GM19467 (cell line): ENCODE data around the gene DNLZ.

Experiments used
- ATAC-seq: cut with Tn5 transposase; IDR thresholded peaks from one replicate; pipeline ENCODE4 v1.9.1; 2021; ENCODE audit warnings: mild to moderate bottlenecking, moderate library complexity; ENCODE audit not compliant: unreplicated experiment

Gene DNLZ

DNA sequence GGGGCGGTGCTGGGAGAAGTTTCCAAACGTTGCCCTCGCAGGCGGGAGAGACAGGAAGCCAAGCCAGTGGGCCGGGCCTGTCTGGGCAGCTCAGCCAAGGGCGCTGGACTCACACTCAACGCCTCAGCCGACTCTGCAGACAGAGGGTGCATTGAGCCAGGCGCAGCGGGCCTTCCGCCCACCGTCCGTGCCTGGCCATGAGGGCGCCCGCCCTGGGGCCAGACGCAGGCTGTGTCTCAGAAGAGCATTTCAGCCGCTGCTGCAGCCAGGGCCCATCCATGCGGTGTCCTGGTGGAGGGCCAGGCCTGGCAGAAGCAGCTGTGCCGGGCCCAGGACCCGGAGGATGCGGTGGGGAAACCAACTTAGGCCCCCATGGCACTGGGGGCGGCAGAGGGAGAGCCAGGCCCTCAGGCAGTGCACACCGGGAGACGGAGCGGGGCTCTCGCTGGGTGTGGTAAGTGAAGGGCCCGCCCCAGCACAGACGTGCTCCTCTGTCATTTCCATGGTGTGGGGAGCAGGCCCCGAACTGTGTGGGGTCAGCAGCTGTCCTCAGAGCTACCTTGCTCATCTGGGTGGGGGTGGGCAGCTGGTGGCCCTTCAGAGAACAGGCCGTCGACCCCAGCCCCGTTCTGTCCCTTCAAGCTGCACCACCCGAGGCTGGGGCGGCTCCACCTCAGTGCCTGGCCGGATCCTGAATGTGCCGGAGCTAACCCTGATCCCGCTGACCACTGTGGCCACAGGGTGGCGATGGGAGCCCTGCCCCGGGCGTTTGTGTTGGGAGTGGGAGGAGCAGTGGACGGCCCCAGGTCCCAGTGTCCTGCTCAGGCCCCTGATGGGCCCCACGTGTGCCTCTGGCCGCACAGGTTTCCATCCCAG, 18.0 kb downstream of the DNLZ start:
- no peak for ATAC-seq

DNA sequence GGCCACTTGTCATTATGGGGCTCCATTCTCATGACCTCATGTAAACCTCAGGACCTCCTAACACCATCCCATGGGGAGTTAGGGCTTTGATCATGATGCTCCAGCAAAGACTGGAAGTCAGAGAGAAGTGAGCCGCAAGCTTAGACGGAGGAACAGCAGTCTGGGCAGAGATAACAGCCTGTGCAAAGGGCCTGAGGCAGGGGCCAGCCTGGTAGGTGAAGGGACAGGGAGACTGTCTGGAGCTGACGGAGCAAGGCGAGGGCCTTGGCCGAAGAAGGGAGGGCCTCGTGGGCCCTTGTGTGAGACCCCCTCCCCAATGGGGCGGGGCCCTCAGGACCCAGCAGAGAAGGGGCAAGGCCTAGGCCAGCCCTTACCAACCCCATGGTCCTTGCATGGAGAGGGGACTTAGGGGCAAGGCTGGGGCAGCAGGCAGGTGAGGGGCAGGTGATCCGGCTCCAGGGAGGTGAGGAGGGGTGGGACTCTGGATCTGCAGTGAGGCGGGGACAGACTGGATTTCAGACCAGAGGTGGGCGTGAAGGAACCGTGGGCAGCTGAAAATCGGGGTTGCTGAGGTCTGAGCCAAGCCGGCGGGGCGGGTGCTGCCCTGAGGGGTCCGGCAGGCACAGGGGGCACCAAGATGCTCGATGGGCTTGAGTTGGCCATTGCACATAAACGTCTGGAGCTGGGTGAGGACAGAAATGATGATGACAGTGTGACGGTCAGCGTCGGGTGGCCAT, 18.8 kb downstream of the DNLZ start:
- no peak for ATAC-seq

DNA sequence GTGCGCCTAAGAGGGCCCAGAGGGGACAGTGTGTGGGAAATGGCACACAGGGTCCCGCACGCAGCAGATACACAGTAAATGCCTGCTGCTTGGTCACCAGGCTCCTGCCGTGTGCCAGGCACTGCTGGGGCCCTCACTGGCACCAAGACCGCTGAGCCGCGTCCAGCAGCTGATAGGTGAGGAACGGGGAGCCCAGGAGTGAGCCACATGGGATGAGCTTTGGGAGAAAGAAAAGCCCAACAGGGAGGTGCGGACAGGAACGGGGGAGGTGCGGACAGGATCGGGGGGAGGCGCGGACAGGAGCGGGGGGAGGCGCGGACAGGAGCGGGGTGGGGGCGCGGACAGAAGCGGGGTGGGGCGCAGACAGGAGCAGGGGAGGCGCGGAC, 19.7 kb downstream of the DNLZ start:
- no peak for ATAC-seq

DNA sequence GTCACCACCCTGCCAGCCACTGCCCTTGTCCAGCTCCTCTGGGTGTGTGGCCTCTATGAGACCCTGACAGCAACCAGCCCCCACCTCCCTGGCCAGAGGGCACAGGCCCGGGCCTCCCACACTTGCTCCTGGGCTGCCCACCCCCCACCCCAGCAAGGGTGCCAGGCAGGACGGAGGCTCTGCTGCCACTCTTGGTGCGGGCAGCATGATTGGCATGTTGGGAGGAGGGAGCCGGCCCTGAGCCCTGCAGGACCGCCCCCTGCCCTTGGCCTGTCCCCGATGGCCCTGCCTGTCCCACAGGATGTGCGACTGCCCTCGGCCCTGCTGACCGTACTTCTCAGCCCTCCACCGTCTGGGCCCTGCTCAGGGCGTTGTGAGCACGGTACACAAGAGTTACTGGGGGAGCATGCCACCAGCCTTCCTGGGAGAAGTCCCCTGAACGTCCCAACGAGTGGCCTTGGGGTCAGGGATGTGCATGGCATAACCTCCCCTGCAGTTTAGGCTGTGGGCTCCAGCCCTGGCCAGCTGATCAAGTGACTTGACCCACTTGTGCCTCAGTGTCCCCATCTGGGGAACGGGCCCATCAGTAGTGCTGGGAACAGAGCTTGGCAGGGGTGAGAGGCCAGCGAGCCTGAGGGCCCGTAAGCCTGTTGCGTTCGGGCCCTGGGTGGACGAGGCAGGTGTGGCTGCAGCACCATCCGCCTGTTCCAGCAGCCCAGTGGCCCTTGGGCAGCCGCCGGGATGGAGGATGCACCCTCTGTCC, 20.2 kb downstream of the DNLZ start:
- ATAC-seq: no peak

DNA sequence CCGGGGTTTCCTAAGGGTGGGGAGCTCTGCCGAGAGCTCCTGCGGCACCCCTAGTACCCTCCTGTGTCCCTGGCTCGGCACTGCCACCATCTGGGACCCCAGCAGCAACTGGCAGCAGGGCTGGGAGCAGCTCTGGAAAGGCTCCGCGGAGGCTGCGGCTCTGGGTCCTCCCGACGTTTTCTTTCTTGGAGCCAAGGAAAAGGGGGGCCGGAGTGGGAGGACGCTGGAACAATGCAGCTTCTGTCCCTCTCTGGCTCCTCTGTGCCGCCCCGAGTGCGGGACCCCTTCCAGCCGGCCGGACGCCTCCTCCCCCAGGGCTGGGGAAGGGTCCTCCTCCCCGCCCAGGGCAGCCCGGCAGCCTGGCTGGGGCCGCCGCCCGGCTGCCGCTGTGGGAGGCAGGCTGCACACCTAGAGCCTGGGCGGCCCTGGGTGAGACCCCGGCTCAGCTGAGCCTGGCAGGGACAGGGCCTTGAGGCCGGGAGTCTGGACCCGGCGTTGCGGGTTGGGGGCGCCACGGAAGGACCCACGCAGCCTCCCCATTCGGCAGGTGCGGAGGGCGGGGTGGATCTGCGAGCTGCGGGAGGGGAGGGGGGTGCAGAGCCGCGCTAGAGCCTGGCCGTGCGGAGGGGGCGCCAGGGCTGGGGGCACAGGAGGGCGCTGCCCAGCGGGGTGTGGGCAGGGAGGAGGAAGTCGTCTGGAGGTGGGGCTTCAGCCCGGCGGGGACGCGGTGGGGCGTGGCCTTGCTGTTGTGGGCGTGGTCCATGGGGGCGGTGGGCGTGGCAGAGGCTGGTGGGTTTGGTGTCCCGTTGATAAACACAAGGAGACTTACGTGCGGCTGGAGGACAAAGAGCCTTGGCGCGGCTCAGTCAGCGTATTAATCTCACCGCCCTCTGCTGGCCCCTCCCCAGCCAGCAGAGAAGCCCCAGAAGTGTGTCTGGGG, 21.1 kb downstream of the DNLZ start:
- no peak for ATAC-seq

DNA sequence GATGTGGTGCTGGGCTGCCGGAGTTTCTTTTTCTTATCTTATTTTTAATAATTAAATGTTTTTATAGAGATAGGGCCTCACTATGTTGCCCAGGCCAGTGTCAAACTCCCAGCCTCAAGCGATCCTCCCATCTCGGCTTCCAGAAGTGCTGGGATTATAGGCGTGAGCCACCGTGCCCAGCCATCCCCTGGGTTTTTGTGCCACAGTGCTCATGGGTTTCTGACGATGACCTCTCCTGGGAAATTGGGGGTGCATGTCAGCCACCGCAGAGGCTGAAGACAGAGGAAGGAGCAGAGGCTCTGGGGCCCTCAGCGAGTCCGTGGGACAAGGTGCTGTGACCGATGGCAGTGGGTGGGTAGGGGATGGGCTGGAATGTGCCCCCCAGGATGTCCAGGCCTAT, 21.8 kb downstream of the DNLZ start:
- no peak for ATAC-seq

DNA sequence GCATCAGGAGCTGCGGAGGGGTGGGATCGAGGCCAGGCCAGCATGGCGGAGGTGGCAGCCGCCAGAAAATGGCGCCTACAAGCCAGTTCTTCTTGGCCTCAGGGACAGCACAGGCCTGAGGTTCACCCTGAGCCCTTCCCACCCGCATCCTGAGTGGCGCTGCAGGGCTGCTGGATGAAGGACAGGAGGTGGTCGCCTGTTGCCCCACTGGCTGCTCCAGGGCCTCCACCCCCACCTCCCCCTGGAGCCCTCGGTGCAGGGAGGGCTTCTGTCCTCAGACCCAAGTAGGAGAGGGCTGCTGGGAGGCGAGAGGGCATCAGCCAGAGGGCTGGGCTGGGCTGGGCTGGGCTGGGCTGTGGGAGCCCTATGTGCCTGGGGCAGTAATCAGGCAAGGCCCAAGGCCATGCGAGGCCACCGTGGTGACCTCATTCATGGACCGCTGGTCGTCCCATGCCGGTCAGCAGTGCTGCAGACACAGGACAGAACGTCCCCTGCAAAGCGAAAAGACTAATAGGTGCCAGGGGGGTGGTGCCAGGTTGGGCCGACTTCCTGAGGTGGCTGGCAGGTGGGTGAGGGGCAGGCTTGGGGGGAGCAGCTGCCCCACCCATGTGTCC, 22.4 kb downstream of the DNLZ start:
- ATAC-seq: no peak

DNA sequence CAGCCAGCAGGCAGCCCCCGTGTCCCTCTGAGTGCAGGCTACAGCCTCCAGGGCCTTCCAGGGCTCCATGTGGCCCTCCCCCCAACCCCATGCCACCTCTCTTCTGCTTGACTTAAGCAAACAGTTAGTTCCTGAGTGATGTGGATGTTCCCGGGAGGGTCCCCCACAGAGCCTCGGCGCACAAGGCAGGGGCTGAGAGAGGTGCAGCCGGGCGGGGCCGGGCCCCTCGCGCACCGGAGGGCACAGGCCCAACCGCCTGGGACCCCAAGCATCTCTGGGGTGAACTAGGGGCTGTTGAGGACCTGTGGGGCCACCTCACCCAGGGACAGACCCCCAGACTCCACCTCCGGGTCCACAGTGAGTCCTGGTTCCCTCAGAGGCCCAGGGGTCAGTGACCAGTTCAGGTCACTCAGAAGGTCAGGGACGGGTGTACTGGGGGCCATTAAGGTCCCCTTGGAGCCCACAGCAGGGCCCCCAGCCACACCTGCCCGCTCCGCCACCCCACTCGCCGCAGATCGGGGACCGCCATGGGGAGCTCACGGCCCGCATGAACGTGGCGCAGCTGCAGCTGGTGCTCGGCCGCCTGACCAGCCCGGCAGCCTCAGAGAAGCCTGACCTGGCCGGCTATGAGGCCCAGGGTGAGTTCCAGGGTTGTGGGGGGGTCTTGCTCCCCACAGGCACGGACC, 23.0 kb downstream of the DNLZ start:
- ATAC-seq: no peak

DNA sequence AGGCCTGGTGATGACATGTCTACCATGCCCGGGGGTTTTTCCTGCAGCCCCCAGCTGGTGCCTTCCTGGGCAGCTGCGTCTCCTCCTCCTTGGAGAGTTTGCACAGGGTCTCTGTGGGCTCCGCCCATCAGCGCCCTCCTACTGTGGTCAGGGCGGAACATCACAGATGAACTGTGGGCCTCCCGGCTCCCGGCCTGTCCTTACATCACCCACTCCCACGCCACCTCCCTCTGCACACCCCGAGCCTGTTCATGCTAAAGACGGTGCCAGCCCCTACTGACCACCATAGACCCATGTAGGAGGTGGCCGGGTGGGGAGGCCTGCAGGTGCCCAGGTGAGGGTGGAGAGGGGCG, 23.6 kb downstream of the DNLZ start:
- no peak for ATAC-seq

DNA sequence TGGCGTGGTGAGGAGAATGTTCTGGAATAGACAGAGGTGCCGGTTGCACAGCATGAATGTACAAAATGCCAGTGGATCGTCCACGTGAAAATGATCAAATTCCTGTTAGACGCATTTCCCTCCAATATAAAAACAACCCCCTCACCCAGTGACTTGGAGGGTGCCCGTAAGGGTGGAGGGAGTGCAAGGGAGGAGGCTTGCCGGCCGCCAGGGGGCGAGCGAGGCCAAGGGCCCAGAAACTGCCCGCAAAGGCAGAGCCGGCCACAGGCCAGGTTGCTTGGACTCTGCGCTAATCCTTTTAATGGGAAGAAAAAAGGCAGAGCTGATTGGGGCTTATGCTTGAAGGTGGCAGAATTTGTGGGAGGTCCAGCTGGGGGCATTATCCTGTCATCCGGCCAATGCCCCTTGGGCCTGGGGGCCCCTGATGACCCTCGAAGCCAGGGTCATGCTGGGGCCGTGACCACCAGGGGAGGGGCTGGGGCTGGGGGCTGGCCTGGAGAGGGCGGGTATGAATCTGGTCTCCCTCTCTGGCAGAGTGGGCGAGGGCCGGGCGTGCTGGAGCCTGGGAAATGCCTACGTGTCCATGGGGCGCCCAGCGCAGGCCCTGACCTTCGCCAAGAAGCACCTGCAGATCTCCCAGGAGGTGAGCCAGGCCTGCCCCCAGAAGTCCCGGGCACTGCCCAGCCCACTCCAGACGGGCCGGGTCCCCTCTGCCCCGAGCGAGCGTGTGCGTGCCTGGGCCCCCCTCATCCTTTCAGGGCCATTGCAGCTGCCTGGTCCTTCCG, 24.2 kb downstream of the DNLZ start:
- no peak for ATAC-seq

DNA sequence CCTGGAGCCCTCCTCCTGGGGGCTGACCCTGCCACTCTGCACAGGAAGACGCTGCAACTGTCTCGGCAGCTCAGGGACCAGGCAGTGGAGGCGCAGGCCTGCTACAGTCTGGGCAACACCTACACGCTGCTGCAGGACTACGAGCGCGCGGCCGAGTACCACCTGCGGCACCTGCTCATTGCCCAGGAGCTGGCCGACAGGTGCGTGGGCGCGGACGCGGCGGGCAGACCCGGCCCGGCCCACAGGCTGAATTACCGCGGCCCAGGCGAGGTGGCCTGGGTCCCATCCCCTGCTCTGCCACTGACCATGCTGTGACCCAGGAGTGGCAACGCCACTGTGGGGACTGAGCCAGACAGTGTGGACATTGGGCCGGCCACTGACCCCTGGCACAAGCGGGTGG, 25.0 kb downstream of the DNLZ start:
- ATAC-seq: no peak

DNA sequence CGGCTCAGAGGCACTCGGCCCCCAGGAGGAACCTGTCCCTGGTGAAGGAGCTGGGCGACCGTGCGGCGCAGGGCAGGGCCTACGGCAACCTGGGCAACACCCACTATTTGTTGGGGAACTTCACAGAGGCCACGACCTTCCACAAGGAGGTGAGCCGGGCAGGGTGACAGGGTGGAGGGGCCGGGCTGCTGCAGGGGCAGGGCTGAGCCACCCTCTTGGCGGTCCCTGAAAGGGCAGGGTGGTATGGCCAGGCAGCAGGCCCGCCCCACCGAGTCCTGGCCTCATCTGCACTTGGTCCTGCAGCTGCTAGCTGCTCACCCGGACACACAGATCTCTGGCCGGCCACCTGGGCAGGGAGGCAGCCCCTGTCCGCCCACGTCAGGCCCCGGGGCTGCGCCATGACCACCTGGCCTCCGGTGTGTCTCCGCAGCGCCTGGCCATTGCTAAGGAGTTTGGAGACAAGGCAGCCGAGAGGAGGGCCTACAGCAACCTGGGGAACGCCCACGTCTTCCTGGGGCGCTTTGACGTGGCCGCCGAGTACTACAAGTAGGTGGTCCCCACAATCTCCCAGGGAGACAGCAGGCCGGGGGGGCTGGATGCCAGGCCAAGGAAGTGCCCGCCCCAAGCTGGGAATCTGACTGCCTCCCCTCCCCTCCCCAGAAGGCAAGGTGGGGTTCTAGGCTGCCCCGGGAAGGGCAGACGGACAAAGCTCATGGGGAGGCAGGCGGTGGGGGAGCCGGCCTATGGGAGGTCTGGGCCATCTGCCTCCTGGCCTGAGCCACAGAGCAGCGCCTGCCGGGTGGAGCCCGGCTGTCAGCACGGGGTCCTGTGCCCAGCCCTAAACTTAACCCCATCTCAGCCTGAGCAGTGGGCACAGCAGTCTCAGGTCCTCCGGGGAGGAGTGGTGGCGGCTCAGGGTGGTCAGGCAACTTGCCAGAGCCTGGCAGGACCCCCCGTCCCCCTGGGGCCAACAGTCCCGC, 25.8 kb downstream of the DNLZ start:
- ATAC-seq: no peak

DNA sequence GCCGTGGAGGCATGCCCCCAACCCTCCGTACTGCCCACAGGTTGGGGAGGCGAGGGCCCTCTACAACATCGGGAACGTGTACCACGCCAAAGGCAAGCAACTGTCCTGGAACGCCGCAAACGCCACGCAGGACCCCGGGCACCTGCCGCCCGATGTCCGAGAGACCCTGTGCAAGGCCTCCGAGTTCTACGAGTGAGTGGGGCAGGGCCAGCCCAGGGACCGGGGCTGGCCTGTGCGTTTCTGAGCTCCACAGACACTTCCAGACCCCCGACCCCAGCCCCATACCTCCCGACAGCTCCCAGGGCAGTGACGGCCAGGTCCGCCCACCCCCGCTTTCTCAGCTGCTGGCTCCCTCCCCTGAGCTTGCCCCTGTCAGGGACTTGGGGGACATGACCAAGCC, 26.7 kb downstream of the DNLZ start:
- no peak for ATAC-seq

DNA sequence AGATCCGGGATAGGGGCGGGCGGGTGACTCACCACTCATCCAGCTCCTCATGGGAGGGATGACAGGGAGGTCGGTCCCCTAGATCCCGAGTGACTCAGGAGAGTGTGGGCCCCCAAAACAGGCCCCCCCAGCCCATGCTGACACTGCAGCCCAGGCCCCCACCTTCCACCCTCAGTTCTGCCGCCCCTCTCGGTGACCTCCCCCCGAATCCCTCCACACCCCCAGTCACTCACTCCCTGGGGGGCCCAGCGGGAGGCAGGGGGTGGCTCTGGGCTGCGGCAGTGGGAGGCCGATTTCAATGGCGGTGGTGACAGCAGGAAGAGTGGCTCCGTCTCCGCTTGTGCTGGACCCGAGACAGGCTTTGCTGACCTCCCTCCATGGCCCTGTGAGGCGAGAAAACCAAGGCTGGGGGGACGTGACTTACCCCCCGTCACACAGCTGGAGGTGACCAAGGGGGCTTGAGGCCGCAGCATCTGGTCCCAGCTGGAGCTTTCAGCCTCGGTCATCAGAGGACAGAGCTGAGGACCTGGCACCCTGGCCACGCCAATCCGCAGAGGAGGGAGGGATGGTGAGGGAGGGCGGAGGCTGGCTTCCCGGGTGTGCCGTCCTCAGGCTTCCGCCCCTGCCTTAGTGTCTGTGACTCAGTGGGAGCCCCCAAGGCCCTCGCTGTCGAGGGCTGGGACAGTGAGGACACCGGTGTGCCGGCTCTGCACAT, 27.2 kb downstream of the DNLZ start:
- no peak for ATAC-seq

DNA sequence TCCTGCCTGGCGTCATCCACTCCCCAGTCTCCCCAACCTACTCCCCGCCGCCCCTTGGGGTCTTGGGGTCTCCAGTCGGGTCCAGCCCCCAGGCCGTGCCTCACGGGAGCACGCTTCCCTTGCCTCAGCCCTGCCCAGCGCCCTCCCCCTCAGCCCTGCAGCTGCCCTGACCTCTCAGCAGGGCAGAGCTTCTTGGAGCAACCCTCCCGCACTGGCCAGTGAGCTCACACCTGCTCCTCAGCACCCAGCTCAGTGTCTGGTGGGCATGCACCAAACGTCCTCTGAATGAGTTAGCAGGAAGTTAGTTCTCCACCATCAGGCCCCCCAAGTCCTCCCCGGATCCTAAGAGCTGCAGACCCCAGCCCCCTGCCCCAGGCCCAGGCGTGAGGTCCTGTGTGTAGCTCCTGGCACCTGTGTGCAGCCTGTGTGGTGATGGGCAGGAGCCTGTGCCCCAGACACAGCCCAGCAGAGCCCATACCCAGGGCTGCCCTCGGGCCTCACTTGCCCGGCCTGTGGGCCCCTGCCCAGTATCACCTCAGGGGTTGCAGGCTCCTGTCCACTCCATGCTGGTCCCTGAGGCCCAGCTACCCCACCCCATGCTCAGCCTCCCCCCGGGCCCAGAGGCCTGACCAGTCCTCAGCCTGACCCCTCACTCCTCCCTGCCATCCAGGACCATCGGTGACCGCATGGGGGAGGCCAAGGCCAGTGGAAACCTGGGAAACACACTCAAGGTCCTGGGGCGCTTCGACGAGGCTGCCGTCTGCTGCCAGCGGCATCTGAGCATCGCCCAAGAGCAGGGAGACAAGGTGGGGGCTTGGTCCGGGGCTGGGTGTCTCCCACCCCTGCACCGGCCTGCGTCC, 28.0 kb downstream of the DNLZ start:
- no peak for ATAC-seq

DNA sequence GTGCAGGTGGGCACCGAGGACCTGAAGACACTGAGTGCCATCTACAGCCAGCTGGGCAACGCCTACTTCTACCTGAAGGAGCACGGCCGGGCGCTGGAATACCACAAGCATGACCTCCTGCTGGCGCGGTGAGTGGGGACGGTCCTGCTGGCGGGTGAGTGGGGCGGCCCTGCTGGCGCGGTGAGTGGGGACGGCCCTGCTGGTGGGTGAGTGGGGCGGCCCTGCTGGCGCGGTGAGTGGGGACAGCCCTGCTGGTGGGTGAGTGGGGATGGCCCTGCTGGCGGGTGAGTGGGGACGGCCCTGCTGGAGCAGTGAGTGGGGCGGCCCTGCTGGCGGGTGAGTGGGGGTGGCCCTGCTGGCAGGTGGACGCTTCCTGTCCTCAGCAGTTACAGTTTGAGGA, 29.0 kb downstream of the DNLZ start:
- no peak for ATAC-seq
